Astrocyte (in vitro differentiated cells and primary cell): ENCODE measurements around the gene ARHGAP26. TPM values are rescaled to one million over a fixed set of nuclear protein-coding genes. Genes with fewer than 3 reads are reported as not detected.
A peak's percentile ranks its signal among the peaks of the same experiment; 100 is the strongest.

ENCODE experiments used
- DNase-seq: peaks from one replicate; pipeline ENCODE4 v3.0.0-alpha.2; 2010; ENCODE audit warnings: low read depth
- FAIRE-seq: peaks from 2 replicates; lab custom pipeline; 2011; peaks lifted over from hg19 to GRCh38; lab: Jason Lieb, UNC
- H2AFZ ChIP-seq: 2 replicates; pipeline ENCODE4 v1.6.0; 2012; ENCODE audit warnings: low read depth, low read length, inconsistent platforms
- H3K27ac ChIP-seq: 2 replicates; pipeline ENCODE4 v1.5.1; 2011; ENCODE audit warnings: low read depth, low read length, inconsistent platforms
- H3K27me3 ChIP-seq: 2 replicates; pipeline ENCODE4 v1.6.0; 2011; ENCODE audit warnings: low read length, inconsistent platforms; ENCODE audit not compliant: insufficient read depth
- H3K36me3 ChIP-seq: 2 replicates; pipeline ENCODE4 v1.5.1; 2011; ENCODE audit warnings: low read length, inconsistent platforms; ENCODE audit not compliant: insufficient read depth
- H3K4me1 ChIP-seq: 2 replicates; pipeline ENCODE4 v1.5.1; 2011; ENCODE audit warnings: low read length, inconsistent platforms; ENCODE audit not compliant: insufficient read depth
- H3K4me2 ChIP-seq: 2 replicates; pipeline ENCODE4 v1.6.0; 2012; ENCODE audit warnings: low read length, inconsistent platforms
- H3K4me3 ChIP-seq: 2 replicates; pipeline ENCODE4 v1.5.1; 2011; ENCODE audit warnings: low read depth, mild to moderate bottlenecking, low read length, inconsistent platforms; ENCODE audit not compliant: insufficient read depth
- H3K79me2 ChIP-seq: 2 replicates; pipeline ENCODE4 v1.6.0; 2012; ENCODE audit warnings: mild to moderate bottlenecking, low read length, inconsistent platforms; ENCODE audit not compliant: insufficient read depth
- H3K9ac ChIP-seq: 2 replicates; pipeline ENCODE4 v1.6.0; 2012; ENCODE audit warnings: mild to moderate bottlenecking, low read length, inconsistent platforms
- H3K9me3 ChIP-seq: 2 replicates; pipeline ENCODE4 v1.5.1; 2012; ENCODE audit warnings: low read depth, mild to moderate bottlenecking, low read length, inconsistent platforms; ENCODE audit not compliant: insufficient read depth
- H4K20me1 ChIP-seq: 2 replicates; pipeline ENCODE4 v1.6.0; 2012; ENCODE audit warnings: low read length, inconsistent platforms; ENCODE audit not compliant: insufficient read depth
- H3K27ac Mint-ChIP-seq: one replicate; pipeline ENCODE4 v1.8.0; 2021; ENCODE audit warnings: mild to moderate bottlenecking, mixed read lengths; ENCODE audit not compliant: unreplicated experiment
- H3K27me3 Mint-ChIP-seq: one replicate; pipeline ENCODE4 v1.8.0; 2021; ENCODE audit warnings: low read depth, mixed read lengths; ENCODE audit not compliant: unreplicated experiment
- H3K36me3 Mint-ChIP-seq: one replicate; pipeline ENCODE4 v1.8.0; 2021; ENCODE audit warnings: low read depth, mixed read lengths; ENCODE audit not compliant: unreplicated experiment
- H3K4me1 Mint-ChIP-seq: one replicate; pipeline ENCODE4 v1.8.0; 2021; ENCODE audit warnings: low read depth, mixed read lengths; ENCODE audit not compliant: unreplicated experiment
- H3K4me3 Mint-ChIP-seq: one replicate; pipeline ENCODE4 v1.8.0; 2021; ENCODE audit warnings: mild to moderate bottlenecking, moderate library complexity, mixed read lengths; ENCODE audit not compliant: unreplicated experiment
- H3K9me3 Mint-ChIP-seq: one replicate; pipeline ENCODE4 v1.8.0; 2021; ENCODE audit warnings: mild to moderate bottlenecking, mixed read lengths; ENCODE audit not compliant: unreplicated experiment
- EZH2 ChIP-seq: IDR thresholded peaks from 2 replicates; pipeline ENCODE4 v1.6.1; 2012; ENCODE audit warnings: mild to moderate bottlenecking, low read length, inconsistent platforms; ENCODE audit not compliant: insufficient read depth
- total RNA-seq: library from RNA; stranded (reverse); gene quantifications from 2 replicates; pipeline ENCODE4 v1.2.1, GENCODE V29; 2021
- TF ChIP-seq, protein P1 (sequence below): IDR thresholded peaks from 2 replicates; pipeline ENCODE4 v1.5.1; 2011; ENCODE audit warnings: low read depth, mild to moderate bottlenecking, inconsistent platforms, low read length, moderate library complexity; ENCODE audit not compliant: insufficient read depth

Gene ARHGAP26
- total RNA-seq, 1 donor from 2014 or later = 5.6 TPM

DNA sequence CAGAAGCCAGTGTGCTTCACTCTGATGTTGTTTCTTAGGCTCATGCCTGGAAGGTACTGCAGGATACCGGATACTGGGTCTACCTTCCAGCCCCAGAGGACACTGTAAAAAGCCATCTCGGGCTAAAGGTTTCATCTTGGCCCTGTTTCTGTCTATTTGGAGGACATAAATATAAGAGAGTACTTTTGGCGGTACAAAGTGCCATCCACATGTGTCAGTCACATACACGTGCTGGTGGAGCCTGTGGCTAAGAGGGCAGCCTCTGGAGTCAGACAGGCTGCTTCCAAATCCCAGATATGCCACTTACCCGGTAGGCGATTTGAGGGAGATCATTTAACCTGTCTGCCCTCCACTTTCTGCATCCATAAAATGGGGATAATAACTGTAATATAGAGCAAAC, 472.9 kb downstream of the ARHGAP26 start:
- Histone ChIP-seq H3K4me1 (peaks cover 46% of the 10 kb centered on the region), H3K27me3 (no peaks in the 10 kb centered on the region), H3K27ac (peak overlapping the region; percentile 99), H3K36me3 (no peaks in the 10 kb centered on the region), H2AFZ (no peak overlapping the region), H4K20me1 (no peaks in the 10 kb centered on the region), H3K4me2 (peak overlapping the region; percentile 85), H3K4me3 (no peak overlapping the region), H3K9me3 (no peaks in the 10 kb centered on the region), H3K9ac (peak overlapping the region; percentile 84), H3K79me2 (no peaks in the 10 kb centered on the region)
- DNase-seq (no peak), FAIRE-seq (no peak)
- H3K27me3 Mint-ChIP-seq = no peaks in the 10 kb centered on the region
- peaks cover 45% of the 10 kb centered on the region for H3K4me1 Mint-ChIP-seq
- peaks cover 5% of the 10 kb centered on the region for H3K9me3 Mint-ChIP-seq
- TF ChIP-seq EZH2 = no peak
- TF ChIP-seq, protein P1, sequence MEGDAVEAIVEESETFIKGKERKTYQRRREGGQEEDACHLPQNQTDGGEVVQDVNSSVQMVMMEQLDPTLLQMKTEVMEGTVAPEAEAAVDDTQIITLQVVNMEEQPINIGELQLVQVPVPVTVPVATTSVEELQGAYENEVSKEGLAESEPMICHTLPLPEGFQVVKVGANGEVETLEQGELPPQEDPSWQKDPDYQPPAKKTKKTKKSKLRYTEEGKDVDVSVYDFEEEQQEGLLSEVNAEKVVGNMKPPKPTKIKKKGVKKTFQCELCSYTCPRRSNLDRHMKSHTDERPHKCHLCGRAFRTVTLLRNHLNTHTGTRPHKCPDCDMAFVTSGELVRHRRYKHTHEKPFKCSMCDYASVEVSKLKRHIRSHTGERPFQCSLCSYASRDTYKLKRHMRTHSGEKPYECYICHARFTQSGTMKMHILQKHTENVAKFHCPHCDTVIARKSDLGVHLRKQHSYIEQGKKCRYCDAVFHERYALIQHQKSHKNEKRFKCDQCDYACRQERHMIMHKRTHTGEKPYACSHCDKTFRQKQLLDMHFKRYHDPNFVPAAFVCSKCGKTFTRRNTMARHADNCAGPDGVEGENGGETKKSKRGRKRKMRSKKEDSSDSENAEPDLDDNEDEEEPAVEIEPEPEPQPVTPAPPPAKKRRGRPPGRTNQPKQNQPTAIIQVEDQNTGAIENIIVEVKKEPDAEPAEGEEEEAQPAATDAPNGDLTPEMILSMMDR = no peak
- peak overlapping the region; percentile 95 for H3K27ac Mint-ChIP-seq
- H3K36me3 Mint-ChIP-seq = no peaks in the 10 kb centered on the region
- no peak overlapping the region for H3K4me3 Mint-ChIP-seq

DNA sequence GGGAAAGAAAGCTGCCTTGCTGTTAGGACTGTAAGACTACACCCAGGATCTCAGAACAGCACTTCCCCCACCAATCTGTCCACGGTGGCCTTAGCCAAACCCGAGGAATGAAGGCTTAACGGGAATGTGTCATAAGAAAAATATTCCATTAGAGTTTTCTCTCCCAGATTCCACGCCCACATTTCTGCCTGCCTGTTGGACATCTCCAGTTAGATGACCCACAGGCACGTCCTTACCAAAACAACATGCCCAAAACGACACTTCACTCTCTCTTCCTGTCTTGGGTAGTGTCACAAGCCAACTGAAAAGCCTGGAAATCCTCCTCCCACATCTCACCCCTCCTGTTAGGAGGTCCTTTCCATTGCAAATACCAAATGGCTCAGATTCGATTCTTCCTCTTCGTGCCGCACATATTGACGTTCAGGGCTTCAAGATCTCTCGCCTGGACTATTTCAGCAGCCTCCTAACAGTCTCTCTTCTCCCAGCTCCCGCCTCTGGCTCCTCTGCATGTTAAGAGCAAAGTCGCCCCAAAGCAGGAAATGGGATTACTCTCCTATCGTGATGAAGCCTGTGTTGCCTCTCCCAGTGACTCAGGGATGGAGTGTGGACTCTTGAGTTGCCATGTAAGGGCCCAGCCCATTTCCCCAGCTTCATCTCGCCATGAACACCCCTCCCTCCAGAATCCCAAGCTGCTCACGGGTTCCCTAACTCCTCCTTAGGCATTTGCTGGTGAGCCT, 474.0 kb downstream of the ARHGAP26 start:
- peak; percentile 99 for FAIRE-seq

More for the DNA sequence above, 474.0 kb downstream of the ARHGAP26 start:
- peaks cover 50% of the 10 kb centered on the region for H3K4me1 Mint-ChIP-seq
- H3K27me3 ChIP-seq = no peaks in the 10 kb centered on the region
- no peaks in the 10 kb centered on the region for H3K36me3 Mint-ChIP-seq
- no peak overlapping the region for H3K4me3 Mint-ChIP-seq
- DNase-seq = peak; percentile 98
- peak overlapping the region; percentile 99 for H3K27ac ChIP-seq
- H3K4me3 ChIP-seq = peak overlapping the region; percentile 46
- H2AFZ ChIP-seq = peak overlapping the region; percentile 65
- H3K27me3 Mint-ChIP-seq = no peaks in the 10 kb centered on the region
- no peaks in the 10 kb centered on the region for H3K79me2 ChIP-seq
- peaks cover 51% of the 10 kb centered on the region for H3K4me1 ChIP-seq
- H3K27ac Mint-ChIP-seq = peak overlapping the region; percentile 95
- no peaks in the 10 kb centered on the region for H3K9me3 ChIP-seq
- H3K36me3 ChIP-seq = no peaks in the 10 kb centered on the region
- H3K9me3 Mint-ChIP-seq = peaks cover 2% of the 10 kb centered on the region
- H3K4me2 ChIP-seq = peak overlapping the region; percentile 85
- no peaks in the 10 kb centered on the region for H4K20me1 ChIP-seq
- TF ChIP-seq, protein P1 = no peak
- no peak for TF ChIP-seq EZH2
- peak overlapping the region; percentile 84 for H3K9ac ChIP-seq
